Activated CD8-positive, alpha-beta T cell treated with anti-CD3 and anti-CD28 coated beads for 36 hours (primary cell): ENCODE results near the gene FRMD4B. TPM values are rescaled to one million over a fixed set of nuclear protein-coding genes. Genes with fewer than 3 reads are reported as not detected.
"Not testable (repeated sequence)": the region's sequence is repeated elsewhere in the genome, so short reads cannot be mapped to it uniquely, and the experiment has no call there.

Experiments
- ATAC-seq: fragments of 200-7000 bp; cut with Tn5 transposase; one replicate; pipeline ENCODE4 v1.10.0; 2021; ENCODE audit warnings: mild to moderate bottlenecking, moderate library complexity
- CTCF ChIA-PET: fragments of 350-600 bp; sonication (Branson Sonifier 250); formaldehyde crosslinking; loops from one replicate; lab custom pipeline; 2021; ENCODE audit warnings: antibody characterized with exemption; lab: Charles Lee
- POLR2A ChIA-PET: fragments of 350-600 bp; sonication (Branson Sonifier 250); formaldehyde crosslinking; loops from one replicate; lab custom pipeline; 2021; ENCODE audit warnings: antibody characterized with exemption; lab: Charles Lee
- DNase-seq: peaks from one replicate; pipeline ENCODE4 v3.0.0-alpha.2; 2020
- H3K27ac Mint-ChIP-seq: one replicate; pipeline ENCODE4 v1.8.0; 2021; ENCODE audit warnings: mild to moderate bottlenecking, mixed read lengths
- H3K27me3 Mint-ChIP-seq: one replicate; pipeline ENCODE4 v1.8.0; 2021; ENCODE audit warnings: mixed read lengths
- H3K36me3 Mint-ChIP-seq: one replicate; pipeline ENCODE4 v1.8.0; 2021; ENCODE audit warnings: low read depth, mixed read lengths
- H3K4me1 Mint-ChIP-seq: one replicate; pipeline ENCODE4 v1.8.0; 2021; ENCODE audit warnings: low read depth, mixed read lengths
- H3K4me3 Mint-ChIP-seq: one replicate; pipeline ENCODE4 v1.8.0; 2021; ENCODE audit warnings: mild to moderate bottlenecking, moderate library complexity, mixed read lengths
- H3K9me3 Mint-ChIP-seq: one replicate; pipeline ENCODE4 v1.8.0; 2021; ENCODE audit warnings: mixed read lengths
- CTCF ChIP-seq: fragments of 200-600 bp; IDR thresholded peaks from one replicate; pipeline ENCODE4 v1.8.0; 2022; ENCODE audit warnings: antibody characterized with exemption, mild to moderate bottlenecking
- intact Hi-C: fragments of 100-400 bp; cut with micrococcal nuclease; formaldehyde crosslinking; loops from one replicate; pipeline ENCODE4 v1.10.0; 2022
- total RNA-seq, 2 experiments: library from RNA; stranded (reverse); gene quantifications; one replicate each; pipeline ENCODE4 v1.2.3, GENCODE V29; 2021

The FRMD4B gene
- total RNA-seq, 2 experiments from 2014 or later: 11.7 to 11.8 TPM

DNA sequence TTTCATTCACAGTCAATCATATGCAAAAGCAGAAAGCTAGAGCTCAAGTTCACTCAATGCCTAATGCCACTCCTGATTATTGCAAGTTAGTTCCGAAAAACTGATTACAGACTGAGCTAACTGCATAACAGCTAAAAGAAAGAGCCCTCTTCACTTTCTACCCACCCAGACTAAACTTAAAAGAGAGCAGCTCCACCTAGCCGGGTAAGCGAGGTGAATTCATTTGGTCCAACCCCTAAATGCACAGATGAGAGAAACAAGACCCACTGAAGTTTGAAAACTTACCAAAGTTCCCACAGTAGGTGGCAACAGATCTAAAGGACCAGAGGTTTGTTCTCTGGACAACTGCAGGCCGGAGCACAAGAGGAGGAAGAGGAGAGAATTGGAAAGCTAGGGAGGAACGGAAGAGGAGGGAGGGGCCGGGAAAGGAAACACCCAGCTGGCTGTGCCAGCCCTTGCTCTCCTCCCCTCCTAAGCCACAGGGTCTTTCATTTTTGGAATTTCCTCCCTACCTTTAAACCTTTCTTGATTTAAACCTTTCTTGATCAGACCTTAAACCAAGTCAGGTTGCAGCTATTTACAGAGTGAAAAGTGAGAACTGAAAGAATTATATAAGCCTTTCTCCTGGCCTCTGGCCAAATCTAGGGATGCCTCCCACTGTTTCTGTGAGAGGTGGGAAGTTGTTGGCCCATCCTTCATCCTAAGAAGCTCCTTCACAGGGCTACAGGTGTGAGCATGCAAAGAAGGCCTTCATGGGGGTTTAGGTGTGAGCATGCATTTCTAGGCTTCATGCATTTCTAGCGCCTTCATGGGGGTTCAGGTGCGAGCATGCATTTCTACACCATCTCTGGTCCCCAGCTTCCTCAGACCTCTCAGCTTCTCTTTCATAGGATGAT, 148.8 kb downstream of the FRMD4B start:
- DNase-seq: peak; percentile 18
- CTCF ChIA-PET: interaction anchor here (0.8 to 4.9 kb wide), 12 partner anchors 10 to 82 kb away, joined by 3 to 26 read pairs (median 4); no protein-coding TSS in a partner anchor
- Mint-ChIP-seq H3K4me1 (peaks cover 11% of the 10 kb centered on the region), H3K36me3 (no peaks in the 10 kb centered on the region), H3K27me3 (no peaks in the 10 kb centered on the region), H3K9me3 (no peaks in the 10 kb centered on the region), H3K4me3 (no peak overlapping the region), H3K27ac (no peak overlapping the region)
- POLR2A ChIA-PET: interaction anchor here (0.9 to 1.0 kb wide), 2 partner anchors 37 to 77 kb away, joined by 3 read pairs; no protein-coding TSS in a partner anchor
- intact Hi-C loops: loop anchor here (5.0 kb wide), 1 partner anchor 40 kb away; no protein-coding TSS in a partner anchor
- peak; percentile 51 for ATAC-seq
- TF ChIP-seq CTCF: no peak

GRCh38 chr3:69235882-69236281, 150.0 kb downstream of the FRMD4B start:
- intact Hi-C loops: loop anchor here (5.0 kb wide), 1 partner anchor 39 kb away; no protein-coding TSS in a partner anchor
- ATAC-seq (peak; percentile 58), DNase-seq (no peak)
- Mint-ChIP-seq H3K27me3 (no peaks in the 10 kb centered on the region), H3K9me3 (no peaks in the 10 kb centered on the region), H3K36me3 (no peaks in the 10 kb centered on the region), H3K4me3 (no peak overlapping the region), H3K4me1 (peaks cover 11% of the 10 kb centered on the region), H3K27ac (no peak overlapping the region)
- CTCF ChIA-PET: interaction anchor here (1.0 to 4.9 kb wide), 4 partner anchors 9 to 76 kb away, joined by 4 to 26 read pairs (median 8); no protein-coding TSS in a partner anchor
- POLR2A ChIA-PET: no interaction called here
- TF ChIP-seq CTCF: no peak

DNA sequence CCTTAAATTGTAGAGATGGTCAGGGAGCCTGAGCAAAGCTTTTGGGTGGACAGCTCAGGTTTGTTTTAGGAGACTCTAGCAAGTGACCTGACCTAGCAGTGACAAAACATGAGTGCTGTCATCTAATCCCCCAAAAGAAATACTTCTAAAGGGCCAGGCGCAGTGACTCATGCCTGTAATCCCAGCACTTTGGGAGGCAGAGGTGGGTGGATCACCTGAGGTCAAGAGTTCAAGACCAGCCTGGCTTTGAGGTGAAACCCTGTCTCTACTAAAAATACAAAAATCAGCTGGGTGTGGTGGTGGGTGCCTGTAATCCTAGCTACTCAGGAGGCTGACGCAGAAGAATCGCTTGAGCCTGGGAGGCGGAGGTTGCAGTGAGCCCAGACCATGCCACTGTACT, 150.7 kb downstream of the FRMD4B start:
- CTCF ChIA-PET: interaction anchor here (1.5 to 4.9 kb wide), 2 partner anchors 73 to 115 kb away, joined by 6 to 26 read pairs; no protein-coding TSS in a partner anchor
- DNase-seq: peak; percentile 29
- H3K9me3 Mint-ChIP-seq, H3K27me3 Mint-ChIP-seq, H3K4me3 Mint-ChIP-seq, H3K27ac Mint-ChIP-seq, ATAC-seq, H3K36me3 Mint-ChIP-seq: not testable (repeated sequence)
- POLR2A ChIA-PET: interaction anchor here (0.5 to 2.2 kb wide), 2 partner anchors 35 to 1374 kb away, joined by 3 to 4 read pairs; no protein-coding TSS in a partner anchor
- H3K4me1 Mint-ChIP-seq: peaks cover 11% of the 10 kb centered on the region
- intact Hi-C loops: loop anchor here (5.0 kb wide), 1 partner anchor 38 kb away; no protein-coding TSS in a partner anchor

DNA sequence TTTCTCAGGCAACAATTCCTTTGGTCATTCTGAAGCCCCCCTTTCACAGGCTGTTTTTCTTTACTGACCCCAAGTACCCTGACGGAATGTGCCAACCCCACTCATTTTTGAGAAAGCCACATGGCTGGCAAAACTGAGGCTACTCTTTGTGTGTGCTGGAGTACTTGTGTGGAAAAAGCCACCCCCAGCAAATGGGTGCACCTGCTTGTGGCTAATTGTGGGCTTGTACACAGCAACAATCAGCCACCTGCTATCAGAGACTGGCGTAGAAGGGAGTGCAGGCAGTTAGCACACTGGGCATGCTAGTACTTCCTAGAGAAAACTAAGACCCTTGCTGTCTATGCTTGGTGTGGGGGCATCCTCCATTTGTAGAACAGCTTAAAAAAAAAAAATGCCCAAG, 153.4 kb downstream of the FRMD4B start:
- TF ChIP-seq CTCF: no peak
- no peak for DNase-seq
- Mint-ChIP-seq H3K4me1 (peaks cover 11% of the 10 kb centered on the region), H3K27me3 (no peaks in the 10 kb centered on the region), H3K36me3 (no peaks in the 10 kb centered on the region), H3K9me3 (no peaks in the 10 kb centered on the region), H3K4me3 (no peak overlapping the region), H3K27ac (no peak overlapping the region)
- ChIA-PET POLR2A (interaction anchor here (1.0 kb wide), 1 partner anchor 33 kb away, joined by 3 read pairs; no protein-coding TSS in a partner anchor), CTCF (interaction anchor here (1.0 to 1.1 kb wide), 2 partner anchors 32 to 73 kb away, joined by 3 read pairs; no protein-coding TSS in a partner anchor)
- intact Hi-C loops: no loop called here
- no peak for ATAC-seq

- H3K4me3 Mint-ChIP-seq: no peak overlapping the region
- H3K9me3 Mint-ChIP-seq: no peaks in the 10 kb centered on the region
- no peaks in the 10 kb centered on the region for H3K27me3 Mint-ChIP-seq
- no peaks in the 10 kb centered on the region for H3K36me3 Mint-ChIP-seq
- no peak for TF ChIP-seq CTCF
- ChIA-PET CTCF (interaction anchor here (0.9 to 1.0 kb wide), 2 partner anchors 32 to 111 kb away, joined by 3 read pairs; no protein-coding TSS in a partner anchor), POLR2A (interaction anchor here (1.0 kb wide), 1 partner anchor 33 kb away, joined by 3 read pairs; no protein-coding TSS in a partner anchor)
- H3K4me1 Mint-ChIP-seq: peaks cover 11% of the 10 kb centered on the region
- ATAC-seq (no peak), DNase-seq (no peak)
- intact Hi-C loops: no loop called here
- H3K27ac Mint-ChIP-seq: no peak overlapping the region
Observed at GRCh38 chr3:69231929-69232440, 153.9 kb downstream of the FRMD4B start.
